GM18498 (cell line): Measurements from ENCODE around the gene PRXL2B.

Experiments used
- ATAC-seq: cut with Tn5 transposase; IDR thresholded peaks from one replicate; pipeline ENCODE4 v1.9.1; 2021; ENCODE audit warnings: mild to moderate bottlenecking, moderate library complexity; ENCODE audit not compliant: unreplicated experiment

The PRXL2B gene

DNA sequence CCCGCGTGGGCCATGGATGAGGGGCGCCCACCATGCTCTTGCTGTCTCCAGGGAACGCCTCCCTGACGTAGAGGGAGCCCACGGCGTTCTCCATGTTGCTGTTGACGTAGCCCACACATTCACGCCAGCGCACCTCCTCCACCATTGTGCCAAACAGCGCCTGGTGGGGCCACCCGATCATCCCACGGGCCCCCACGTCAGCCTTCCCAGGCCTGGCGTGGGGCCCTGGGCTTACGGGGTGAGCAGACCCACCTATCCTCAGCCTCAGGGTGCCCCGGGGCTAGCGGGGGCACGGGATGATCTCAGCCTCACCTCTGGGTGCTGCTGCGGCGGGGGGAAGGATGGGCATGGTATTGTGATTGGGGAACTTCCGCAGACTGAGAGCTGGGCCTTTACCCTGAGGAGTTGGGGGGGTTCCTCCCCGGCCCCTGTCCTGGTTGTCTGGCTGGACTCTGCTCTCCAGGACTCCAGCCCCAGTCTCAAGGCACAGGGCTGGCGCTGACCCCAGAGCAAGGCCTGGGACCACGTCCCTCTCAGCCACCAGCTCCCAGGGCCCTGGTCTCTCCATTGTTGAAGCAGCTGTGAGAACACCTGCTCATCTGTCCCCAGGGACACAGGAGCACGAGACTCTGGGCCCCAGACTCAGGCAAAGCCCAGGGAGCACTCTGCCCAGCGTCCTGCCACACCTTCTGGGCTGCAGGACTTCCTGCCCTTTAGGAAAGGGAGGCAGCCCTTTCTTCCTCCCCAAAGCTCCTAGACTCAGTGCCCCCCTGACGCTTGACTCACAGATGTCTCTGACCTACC lies 10.2 kb downstream of the PRXL2B start:
- ATAC-seq: no peak

DNA sequence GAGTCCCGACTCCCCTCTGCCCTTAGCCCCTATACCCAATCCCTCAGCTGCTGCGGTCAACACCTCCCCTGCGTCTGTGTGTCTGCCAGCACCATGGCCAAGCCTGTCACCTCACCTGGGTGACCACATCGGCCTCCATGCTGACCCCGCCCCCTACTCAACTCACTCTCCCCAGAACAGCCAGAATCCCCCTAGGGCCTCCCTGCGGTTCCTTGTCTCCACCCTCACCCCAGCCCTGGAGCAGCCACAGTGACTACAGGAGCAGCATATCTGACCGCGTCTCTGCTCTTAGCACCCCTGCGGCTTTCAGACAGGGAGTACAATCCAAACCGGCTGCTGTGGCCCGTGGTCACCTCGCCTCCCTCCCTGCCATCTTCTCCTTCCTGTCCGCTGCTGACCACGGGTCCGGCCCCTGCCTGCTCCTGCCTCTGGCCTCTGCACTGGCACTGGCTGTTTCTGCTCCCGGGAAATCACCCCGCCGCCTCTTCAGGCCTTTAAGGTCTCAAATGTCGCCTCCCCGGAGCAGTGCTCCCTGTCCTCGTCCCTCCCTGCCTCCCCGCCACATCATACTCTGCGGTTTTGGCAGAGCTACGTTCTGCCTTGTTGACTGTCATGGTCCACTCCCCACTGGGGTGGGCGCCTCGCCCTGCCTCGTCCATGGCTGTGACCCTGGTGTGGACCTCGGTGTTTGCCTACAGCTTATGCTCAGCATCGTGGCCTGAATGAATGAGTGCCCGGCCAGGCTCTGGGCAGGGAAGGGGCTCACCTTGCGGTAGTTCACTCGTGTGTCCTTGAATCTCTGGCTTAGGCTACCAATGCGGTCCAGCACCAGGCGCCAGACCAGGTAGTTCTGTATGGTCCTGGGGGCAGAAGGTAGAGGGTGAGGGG lies 11.1 kb downstream of the PRXL2B start:
- ATAC-seq: no peak

GRCh38 chr1:2598329-2598931 lies 11.9 kb downstream of the PRXL2B start:
- ATAC-seq: no peak

GRCh38 chr1:2601721-2602303 lies 15.2 kb downstream of the PRXL2B start:
- ATAC-seq: no peak

DNA sequence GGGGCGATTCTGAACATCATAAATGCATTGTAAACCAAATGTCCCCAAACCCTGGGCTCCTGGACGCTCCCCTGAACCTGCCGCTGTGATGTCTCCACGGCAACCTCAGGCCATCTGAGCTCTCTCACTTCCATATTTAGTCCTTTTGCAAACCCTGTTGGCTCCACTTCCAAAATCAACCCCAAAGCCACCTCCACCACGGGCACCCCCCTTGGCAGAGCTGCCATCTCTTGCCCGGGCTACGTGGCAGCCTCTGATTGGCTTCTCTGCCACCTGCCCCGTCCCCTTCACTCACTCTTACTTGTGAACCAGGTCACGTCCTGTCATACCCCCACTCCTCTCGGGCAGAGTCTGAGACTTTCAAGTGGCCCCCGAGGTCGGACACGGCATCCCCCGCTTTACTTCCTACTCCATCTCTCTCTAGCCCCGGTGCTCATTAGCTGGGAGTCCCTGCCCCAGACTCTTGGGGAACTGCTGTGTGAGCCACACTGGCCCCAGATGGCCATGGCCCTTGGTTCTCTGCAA lies 15.8 kb downstream of the PRXL2B start:
- no peak for ATAC-seq

DNA sequence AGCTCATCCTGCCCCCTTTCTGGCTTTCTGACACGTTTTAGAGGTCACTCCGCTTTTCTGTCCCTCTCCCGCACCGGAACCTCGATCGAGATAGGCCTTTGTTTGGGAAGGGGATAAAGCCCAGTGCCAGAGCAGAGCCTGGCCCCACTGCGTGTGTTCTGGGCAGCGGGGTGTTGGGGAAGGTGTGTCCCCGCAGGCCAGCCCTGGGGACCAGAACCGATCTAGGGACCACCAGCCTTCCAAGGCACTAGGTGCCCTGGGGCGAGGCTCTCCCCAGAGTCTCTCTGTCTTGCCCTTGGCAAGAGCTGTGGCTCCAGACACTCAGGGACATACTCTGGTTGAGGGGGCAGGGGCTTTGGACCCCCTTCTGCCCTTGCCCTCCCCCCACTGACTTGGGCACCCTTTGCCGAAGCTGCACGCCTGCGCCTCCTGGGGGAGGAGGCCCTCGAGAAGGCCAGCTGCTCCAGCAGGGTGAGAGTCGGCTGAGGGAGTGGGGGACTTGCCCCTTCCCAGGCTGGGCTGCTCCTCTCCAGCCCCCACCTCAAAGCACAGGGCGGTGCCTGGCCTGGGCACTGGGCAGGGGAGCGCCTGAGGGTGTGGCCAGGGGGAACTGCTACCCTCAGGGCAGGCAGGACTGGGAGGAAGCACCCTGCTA lies 16.4 kb downstream of the PRXL2B start:
- ATAC-seq: no peak

DNA sequence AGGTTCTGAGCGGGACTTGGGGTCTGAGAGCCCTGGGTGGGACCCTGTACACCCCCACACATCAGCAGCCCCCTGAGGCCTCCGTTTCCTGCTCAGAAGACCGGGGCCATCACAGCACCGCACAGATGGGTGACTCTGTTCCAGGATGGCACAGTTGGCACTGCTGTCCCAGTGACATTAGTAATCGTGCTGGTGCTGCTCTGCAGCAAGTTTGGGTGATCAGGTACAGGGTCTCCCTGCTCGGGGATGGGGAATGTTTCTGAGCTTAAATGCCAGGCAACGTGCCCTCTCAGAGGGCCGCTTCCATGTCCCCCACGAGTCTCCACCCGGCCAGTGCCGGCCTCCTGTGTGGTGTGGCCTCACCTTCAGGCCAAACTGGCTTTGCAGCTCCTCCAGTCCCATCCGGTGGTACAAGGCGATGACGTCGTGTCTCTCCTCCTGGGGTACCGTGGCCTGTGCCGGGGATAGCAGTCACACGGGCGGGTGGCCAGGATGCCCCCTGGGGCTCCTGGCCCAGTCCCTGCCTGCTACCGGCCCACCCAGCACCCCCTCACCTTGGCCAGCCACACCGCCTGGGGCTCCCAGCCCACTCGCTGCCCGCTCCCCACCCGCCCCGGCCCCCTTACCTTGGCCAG lies 17.1 kb downstream of the PRXL2B start:
- ATAC-seq: no peak

DNA sequence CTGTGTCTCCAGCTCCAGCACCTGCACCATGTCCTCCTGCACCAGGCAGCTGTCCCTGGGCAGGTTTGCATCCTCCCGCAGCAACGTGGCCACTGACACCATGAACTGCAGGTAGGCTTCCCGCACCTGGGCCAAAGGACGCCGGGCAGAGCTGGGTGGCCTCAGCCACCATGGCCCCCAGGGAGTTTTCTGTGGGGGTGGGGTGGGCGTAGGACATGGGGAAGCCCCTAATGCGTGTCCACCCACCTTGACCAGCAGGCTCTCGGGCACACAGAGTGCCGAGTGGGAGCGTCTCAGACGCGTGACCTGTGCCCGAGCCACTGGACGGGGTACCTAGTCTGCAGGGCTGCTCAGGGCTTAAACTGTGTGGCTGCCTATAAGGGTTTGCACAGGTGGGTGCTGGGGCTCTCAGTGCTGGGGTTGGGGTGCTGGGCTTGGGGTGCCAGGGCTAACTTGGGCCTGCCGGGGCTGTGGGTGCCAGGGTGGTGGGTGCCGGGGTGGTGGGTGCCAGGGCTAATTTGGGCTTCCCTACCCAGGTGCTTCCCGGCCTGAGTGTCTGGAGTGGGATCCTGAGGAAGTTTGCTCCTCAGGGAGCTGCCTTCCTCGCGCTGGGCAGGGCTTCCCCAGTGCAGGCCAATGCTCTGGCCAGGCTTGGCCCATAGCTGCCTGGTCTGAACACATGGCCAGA lies 17.7 kb downstream of the PRXL2B start:
- ATAC-seq: no peak

GRCh38 chr1:2604844-2605508 lies 18.4 kb downstream of the PRXL2B start:
- no peak for ATAC-seq

DNA sequence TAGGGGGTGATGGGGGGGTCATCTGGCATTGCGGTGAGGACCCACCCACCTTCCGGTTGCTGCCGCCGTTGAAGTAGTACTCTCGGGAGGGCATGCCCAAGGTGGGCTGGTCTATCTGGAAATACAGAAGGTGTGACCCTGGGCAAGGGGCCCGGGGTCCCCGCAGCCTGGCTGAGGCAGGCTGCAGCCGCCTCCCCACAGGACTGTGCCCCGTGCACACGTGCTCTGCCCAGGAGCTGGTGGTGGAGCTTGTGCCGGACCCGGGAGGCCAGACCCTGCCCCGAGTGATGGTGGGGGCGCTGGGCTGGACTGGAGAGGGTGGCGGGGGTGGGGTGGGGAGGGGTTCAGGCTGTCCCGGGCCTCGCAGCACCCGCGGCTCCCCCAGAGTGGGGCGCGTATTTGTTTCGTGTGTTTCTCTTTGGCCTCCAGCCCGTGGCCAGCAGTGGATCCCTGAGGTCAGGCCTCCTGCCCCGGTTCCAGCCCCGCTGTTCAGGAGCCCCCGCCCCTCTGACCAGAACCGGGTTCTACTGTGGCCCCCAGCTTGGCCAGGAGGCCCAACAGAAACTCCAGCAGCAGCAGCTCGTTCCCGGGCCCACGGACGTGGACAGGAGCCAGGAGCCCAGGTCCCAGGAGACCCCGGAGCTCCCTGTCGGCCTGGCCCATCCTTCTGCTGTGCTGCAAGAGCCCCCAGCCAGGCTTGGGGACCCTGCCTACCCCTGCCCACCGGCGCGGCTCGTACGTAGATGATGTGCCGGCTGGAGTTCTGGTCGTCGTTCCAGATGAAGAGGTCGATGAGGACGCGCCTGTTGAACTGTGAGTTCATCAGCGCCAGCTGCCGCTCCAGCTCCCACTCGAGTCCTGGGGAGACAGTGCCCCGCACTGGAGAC lies 19.2 kb downstream of the PRXL2B start:
- no peak for ATAC-seq

DNA sequence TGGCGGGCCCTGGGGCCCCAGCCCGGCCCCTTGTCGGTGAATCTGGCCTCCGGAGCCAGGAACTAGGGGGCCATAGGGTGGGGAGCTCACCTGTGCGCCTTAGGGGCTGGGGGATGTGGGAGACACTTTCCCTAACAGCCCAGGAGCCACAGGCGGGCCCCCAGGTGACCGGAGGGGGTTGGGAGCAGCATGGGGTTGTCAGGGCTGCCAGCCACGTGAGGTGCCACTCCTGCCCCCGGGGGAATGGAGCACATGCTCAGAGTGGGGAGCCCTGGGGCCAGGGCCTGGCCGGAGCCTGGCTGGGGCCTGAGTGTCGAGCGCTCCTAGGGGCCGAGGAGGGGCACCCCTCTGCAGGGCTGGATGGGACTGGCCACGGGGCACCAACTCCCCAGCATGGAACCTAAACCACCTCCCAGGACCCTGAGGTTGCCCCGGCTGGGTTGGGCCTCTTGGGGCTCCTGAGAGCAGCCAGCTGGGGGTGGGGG lies 19.9 kb downstream of the PRXL2B start:
- no peak for ATAC-seq

- ATAC-seq: no peak
Measured at GRCh38 chr1:2606881-2607621, 20.5 kb downstream of the PRXL2B start.

- no peak for ATAC-seq
Measured at GRCh38 chr1:2607641-2608091, 21.1 kb downstream of the PRXL2B start.

DNA sequence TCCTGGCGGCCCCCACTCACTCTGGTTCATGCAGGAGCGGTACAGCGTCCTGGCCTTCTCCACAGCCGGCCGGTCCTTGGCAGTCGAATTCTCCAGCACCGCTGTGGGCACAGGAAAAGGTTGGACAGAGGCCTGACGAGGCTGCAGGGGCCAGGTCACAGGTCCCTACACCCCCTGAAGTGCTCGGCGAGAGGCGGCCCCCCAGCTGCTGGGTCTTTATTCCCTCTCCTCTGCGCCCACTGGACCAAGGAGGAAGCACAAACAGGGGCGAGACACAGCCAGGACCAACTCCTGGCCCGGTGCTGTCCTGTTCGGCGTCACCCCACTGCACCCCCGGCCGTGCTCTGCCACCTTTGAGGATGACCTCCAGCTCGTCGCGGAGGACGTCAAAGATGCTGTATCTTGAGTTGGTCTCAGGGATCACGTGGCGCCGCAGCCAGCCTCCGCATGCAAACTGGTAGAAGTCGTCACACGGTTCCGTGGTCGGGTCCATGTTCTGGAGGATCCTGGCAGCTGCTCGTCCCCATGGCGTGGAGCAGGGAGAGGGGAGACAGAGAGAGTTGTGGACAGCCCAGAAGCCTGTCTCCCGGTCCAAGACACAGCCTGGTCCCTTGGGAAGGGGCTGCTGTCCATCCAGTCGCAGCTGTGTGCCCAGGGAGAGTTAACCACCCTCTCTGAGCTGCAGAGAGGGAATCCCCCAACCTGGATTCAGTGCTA lies 22.9 kb downstream of the PRXL2B start:
- no peak for ATAC-seq

- no peak for ATAC-seq
Measured at GRCh38 chr1:2610036-2610959, 23.7 kb downstream of the PRXL2B start.
